HG02981 (cell line): ENCODE measurements around the gene YIF1B.
"Not testable (repeated sequence)": the region's sequence is repeated elsewhere in the genome, so short reads cannot be mapped to it uniquely, and the experiment has no call there.

Source experiments
- ATAC-seq: cut with Tn5 transposase; IDR thresholded peaks from one replicate; pipeline ENCODE4 v1.9.1; 2021; ENCODE audit warnings: mild to moderate bottlenecking, moderate library complexity; ENCODE audit not compliant: unreplicated experiment

Gene YIF1B

DNA sequence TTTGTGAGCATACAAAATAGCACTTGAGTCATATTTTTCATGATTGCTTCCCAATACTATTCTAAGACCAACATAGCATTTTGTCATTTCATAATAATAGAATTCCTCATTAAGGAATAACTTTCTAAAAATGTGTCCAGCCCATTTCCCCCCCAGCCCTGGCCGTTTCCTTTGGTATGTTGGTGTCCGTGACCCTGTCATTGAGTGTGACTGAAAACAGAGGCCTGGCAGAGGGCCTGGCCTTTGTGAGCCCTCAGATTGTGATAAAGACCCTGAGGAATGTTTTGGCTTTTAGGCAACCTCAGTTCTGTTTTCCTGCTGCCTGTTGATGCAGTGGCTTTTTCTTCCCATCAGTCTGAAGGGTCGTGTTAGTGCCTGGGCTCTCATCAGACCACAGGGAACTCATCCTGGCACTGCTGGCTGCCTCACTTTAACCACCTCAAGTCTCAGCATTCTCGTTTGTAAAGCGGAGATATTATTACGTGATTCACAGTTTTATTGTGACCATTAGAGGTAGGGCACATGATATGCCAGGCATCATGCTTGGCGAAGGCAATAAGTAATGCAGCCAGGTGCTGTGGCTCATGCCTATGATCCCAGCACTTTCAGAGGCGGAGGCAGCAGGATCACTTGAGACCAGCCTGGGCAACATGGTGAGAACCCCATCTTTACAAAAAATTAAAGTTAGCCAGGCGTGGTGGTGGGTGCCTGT, 37.6 kb downstream of the YIF1B start:
- no peak for ATAC-seq

DNA sequence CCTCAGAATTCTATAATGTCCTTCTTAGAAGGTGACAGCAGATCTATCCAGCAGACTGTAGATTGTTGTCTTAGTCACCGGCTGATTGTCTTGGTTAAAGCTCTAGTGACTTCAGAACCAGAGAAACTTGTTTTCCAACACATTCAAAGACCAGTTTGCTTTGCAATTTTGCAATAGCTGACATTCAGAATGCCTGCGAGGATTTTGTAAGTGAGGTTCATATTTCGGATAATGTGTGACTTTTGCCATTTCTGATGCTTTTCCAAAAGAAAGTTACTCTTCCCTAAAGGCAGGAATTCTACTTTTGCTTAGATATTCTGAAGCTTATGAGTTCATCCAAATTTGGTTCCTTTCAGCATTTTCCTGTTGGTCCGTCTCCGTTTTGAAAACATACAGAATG, 38.2 kb downstream of the YIF1B start:
- ATAC-seq, result no peak

DNA sequence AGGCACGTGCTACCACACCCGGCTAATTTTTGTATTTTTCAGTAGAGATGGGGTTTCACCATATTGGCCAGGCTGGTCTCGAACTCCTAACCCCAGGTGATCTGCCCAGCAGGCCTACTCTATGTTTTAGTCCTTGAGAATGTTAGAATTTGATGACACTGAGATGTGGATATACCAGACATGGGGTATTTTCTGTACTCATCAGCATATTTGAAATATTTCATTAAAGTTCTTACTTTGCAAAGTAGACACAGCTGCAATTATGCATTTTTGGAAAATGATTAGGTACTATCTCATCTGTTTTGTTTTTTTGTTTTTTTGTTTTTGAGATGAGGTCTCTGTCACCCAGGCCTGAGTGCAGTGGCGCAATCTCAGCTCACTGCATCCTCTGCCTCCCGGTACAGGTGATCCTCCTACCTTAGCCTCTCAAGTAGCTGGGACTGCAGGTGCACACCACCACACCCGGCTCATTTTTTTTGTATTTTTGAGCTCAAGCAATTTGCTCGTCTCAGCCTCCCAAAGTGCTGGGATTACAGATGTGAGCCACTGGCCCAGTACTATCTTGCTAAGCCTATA, 38.7 kb downstream of the YIF1B start:
- no peak for ATAC-seq

DNA sequence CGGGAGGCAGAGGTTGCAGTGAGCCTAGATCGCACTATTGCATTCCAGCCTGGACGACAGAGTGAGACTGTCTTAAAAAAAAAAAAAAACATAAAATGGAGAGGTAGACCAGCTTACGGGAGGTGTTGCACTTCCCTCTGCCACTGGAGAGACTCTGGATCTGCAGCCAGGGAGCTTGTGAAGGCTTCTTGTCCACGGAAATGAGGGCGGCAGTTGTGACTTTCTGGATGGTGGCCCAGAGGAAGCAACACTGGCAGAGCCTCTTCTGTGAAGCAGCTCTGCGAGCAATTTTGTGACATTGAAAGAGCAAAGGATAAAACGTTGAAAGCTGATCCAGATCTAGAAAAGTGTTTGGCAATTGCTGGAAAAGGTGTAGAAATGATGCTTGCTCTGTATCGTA, 41.0 kb downstream of the YIF1B start:
- no peak for ATAC-seq

DNA sequence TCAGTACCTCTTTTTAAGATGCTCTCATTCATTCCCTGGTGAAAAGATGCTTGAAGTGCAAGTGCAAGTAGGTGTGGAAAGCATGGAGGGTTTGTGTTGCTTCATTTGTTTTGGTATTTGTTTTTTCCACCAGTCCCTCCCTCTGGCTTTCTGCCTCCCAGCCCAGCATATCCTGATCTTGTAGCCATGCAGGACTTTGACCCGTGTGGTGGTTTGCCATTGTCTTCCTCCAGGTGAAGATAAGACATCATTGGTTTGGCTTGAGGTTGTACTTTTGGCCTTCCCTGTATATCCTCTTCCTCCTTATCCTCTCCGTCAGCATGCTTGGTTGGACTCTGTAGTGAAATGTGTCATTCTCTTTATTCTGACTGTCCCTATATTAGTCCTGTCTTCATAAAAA, 42.2 kb downstream of the YIF1B start:
- no peak for ATAC-seq

DNA sequence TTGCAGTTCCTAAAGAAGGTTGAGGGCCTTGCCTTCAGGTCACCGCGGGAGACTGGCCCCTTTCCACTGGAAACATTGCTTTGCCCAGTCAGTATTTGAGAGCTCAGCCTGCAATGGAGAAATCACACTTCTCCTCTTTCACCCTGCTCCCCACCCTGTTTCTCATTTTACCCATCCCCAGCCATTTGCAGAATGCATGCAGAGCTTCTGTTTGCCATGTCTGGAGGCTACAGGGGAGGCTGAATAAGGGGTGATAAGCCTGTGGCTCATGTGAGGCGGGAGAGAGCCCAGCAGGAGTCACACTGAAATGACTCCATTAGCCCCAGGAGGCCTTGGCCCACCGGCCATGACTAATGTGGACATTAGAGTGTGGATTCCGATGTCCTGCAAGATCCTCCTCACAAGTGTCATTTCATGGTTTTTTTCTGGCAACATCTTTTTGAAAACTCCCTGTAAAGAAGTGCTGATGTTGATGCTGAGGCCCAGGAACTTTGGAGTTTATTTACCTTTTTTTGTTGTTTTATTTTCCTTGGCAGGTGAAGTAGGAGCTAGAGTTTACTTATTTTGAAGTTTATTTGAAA, 45.1 kb downstream of the YIF1B start:
- no peak for ATAC-seq

DNA sequence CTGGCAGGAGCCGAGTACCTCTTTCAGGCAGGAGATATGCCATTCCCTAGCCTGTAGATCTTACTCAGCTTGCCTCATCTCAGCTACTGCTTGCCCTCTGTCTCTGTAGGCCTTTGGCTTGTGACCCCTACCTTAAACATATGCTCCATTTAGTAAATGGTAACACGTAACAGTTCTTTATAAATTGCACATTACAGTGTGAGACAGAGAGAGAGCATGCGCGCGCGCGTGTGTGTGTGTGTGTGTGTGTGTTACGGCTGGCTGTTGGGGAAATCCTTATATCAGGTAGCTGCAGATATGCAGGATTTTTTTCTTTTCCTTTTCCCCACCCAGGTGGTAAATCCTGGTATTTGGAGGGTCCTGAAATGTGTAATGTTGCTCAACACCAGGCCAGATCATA, 47.2 kb downstream of the YIF1B start:
- no peak for ATAC-seq

DNA sequence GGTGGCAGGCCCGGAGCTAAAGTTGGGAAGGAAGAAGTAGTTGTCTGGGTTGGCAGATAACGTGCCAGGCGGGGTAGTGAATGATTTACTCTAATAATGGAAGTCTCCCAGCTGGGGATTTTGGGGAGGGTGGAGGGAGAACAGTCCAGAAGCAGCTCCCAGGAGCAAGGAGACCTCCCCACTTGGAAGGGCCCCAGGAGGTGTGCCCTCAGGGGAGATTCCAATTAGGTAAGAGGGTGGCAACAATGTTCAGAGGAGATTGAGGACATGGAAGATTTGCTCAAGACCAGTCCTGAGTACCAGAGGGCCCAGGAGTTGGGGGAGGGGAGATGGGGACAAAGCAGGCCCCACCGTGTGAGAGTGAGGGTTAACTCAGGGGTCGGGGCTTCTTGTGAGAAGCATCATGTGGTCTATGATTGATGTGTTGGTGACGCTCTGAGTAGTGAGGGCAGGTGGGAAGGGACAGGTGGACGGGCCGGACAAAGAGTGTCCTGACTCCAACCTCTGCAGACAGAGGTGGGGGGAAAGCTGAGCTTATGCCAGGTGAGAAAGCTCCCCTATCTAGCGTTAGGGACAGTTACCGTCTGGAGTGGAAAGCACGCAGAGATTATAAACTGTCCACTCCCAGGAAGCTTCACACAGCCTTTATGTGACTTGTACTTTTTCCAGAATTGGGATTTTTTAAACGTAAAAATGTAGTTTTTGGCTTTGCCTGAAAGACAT, 47.8 kb downstream of the YIF1B start:
- ATAC-seq, result no peak

DNA sequence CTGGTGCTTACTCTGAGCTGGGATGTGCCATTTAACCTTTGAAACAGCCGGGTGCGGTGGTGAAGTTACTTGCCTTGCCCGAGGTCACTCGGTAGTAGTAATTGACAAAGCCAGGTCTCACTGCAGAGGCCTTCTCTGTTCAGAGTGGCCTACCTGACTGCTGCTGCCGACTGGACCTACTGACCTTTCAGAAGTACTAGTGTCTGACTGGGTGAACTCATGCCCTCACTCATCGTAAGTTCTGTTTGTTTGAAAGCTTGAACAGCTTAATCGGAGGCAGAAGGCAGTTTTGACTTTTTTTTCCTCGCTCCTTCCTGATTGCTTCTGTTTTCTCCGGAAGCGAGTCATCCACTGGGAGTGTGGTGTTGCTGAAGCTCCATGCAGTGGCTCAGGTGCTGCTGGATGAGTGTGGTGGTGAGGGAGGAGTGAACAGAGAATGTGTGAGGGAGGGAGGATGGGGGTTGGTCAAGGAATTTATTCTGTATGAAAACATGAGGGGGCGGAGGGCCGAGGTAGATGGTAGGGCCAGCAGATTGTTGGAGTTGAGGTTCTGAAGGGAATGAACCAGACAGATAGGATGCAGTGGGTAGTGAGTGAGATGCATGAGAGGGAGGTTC, 48.7 kb downstream of the YIF1B start:
- no peak for ATAC-seq

DNA sequence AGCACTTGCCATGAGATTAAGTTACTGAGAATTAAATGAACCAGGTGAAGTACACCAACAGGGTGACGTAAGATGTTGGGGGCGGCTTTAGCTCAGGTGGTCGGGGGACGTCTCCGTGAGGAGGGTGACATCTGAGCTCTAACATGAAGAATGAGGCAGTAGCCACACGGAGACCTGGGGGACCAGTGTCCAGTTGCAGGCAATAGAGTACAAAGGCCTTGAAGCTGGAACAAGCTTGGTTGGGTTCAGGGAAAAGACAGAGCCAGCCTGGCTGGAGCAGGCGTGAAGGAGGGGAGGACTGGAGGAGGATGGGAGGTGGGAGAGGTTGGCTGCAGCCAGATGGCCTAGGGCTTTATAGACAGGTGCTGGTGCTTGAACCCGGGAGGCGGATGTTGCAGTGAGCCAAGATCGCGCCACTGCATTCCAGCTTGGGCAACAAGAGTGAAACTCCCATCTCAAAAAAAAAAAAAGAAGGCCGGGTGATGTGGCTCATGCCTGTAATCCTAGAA, 49.8 kb downstream of the YIF1B start:
- ATAC-seq, result no peak

DNA sequence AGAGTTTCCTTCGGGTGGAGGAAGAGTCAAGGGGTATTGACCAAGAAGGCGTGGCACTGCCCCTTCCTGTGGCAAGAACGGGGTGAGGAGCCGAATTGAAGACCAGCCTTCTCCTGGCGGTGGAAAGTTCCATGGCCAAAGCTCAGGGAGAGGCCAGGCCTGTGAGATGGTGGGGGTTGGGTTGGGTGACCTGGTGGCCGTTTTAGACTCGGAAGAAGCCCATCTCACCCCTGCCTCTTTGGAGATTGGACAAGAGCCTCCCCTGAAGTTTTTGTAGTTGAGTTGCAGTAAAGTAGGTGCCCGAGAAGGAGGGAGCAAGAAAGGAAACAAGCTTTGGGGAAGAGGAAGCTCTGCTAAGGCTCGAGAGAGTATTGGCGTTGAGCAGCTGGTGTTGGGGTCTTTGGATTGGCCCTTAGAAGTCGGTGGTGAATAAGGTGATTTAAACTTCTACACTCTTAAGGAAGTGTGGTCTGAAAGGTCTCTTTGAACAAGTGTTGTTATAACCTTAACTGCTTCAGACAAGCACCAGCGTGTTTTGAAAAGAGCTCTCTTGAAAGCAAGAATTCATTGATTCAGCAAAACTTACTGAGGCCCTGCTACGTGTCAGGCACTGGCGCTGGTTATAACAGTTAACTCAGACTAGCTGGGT, 50.4 kb downstream of the YIF1B start:
- ATAC-seq, result no peak

DNA sequence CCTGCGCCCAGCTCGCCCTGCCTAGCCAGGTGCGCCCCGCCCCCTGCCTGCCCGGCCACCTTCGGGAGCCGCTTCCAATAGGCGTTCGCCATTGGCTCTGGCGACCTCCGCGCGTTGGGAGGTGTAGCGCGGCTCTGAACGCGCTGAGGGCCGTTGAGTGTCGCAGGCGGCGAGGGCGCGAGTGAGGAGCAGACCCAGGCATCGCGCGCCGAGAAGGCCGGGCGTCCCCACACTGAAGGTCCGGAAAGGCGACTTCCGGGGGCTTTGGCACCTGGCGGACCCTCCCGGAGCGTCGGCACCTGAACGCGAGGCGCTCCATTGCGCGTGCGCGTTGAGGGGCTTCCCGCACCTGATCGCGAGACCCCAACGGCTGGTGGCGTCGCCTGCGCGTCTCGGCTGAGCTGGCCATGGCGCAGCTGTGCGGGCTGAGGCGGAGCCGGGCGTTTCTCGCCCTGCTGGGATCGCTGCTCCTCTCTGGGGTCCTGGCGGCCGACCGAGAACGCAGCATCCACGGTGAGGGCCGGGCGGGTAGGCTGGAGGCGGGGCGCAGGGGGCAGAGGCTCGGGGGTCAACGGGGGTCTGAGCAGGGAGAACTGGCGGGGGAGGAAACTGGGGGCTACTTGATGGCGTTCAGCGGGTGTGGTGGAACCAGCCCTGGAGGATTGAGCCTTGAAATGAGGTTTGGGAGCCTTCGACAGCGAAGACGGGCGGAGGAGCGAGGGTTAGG, 51.1 kb downstream of the YIF1B start, which contains the start of gene SPINT2:
Gene SPINT2 (plus strand): TSS at position 88 of the 727 bp plus-strand sequence. CDS start 320 bp downstream, at position 408.
- ATAC-seq, result no peak

DNA sequence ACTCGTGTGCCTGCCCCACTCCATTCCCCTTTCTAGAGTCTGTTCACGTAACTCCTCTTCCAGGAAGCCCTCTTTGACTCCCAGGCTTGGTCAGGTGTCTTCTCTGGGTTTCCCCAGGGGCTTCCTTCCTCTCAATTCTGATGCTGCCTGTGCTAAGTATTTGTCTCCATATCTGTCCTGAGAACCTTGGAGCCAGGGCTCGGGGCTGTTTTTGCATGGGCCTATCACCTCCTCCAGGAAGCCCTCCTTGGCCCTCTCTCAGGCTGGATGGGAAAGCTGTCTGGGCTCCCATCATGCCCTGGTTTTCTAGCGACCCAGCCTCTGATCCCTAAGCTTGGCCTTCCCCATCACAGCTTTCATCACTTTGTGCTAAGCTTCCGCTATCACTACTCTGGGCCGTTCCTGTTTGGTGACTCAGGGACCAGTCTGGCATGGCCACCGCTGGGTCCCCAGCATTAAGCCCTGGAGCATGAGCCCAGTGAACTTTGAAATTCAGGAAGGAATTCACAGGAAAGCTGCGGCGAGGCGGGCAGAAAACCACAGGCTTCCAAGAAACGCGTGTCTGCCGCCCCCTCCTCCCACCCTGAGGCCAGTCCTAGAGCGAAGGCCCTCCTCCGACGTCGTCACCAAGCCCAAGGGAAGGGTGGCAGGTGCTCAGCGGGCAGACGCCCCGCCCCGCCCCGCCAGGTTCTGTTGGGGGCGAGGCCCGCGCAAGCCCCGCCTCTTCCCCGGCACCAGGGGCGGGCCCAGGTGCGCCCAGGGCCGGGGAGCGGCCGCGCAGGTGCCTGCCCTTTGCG, 51.9 kb downstream of the YIF1B start:
- ATAC-seq, result no peak

DNA sequence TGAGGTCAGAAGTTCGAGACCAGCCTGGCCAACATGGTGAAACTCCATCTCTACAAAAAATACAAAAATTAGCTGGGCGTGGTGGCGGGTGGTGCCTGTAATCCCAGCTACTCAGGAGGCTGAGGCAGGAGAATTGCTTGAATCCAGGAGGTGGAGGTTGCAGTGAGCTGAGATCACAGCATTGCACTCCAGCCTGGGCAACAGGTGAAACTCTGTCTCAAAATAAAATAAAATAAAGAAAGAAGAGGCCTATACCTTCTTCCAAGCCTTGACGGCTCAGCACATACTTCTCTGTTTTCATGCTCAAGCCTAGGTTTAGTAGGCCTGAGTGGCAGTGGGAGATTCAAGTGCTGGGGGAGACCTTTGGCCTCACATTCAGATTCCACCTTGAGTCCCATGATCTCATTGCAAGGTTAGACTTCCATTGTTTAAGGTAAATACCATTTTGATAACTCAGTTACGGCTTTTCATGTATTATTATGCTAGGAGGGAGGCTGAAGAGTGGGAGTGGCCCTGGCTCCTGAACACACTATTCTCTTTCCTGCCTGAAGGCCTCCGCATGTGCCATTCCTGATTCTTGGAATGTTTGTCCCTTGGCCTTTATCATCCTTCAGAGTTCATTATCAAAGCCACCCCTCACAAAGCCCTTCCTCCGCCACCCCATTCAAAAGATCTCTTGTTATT, 53.0 kb downstream of the YIF1B start:
- no peak for ATAC-seq

DNA sequence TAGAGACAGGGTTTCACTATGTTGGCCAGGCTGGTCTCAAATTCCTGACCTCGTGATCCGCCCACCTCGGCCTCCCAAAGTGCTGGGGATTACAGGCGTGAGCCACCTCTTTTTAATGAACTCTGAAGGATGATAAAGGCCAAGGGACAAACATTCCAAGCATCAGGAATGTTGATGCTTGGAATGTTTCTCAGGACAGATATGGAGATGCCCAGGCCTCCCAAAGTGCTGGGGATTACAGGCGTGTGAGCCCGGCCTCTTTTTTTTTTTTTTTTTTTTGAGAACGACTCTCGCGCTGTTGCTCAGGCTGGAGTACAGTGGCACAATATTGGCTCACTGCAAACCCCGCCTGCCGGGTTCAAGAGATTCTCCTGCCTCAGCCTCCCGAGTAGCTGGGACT, 53.8 kb downstream of the YIF1B start:
- ATAC-seq, result not testable (repeated sequence)

DNA sequence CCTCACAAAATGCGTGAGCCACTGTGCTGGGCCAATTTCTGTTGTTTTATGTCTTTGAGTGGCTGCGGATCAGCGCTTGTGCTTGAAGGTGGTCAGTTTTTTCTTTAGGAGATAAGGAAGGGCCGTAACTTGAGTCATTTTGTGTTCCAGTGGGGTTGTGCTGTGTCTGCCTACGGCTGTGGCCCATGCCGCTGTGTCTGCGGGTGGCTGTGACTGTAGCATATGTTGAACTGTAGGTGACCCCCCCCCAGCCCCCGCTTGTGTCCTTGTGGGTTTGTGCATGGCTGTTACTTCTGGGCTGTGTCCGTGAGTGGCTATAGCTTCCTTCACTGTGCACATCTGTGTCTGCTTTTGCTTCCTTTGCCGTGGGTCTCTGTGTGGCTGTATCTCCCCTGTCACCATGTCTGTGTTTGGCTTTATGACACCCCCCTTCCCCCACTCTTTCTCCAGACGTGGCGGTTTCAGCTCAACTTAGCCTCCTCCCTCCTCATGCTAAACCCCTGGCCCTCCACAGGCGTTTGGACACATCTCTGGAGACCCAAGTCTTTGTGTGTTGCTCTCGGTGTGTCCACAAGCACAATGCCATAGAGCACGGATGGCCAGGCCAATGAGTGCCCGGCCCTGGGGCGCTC, 60.2 kb downstream of the YIF1B start:
- ATAC-seq, result no peak

DNA sequence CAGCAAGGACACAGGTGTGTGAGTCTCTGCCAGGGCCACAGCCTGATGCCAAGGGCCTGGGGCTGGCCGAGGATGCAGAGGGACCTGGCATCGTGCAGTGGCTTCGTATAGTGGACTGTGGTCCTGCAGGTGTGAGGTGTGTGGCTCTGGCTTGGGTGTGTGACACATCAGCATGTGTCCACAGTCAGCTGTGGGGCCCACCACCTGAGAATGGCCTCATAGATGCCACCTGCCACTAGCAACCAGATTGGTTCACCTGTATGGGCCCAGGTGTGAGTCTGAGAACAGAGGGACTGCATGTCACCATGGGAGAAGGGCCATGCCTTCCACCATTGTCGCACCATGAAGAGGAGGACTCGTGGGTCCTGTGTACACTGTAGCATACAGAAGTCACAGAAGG, 62.0 kb downstream of the YIF1B start:
- ATAC-seq, result no peak
